ENCODE measurements around the gene ASB13.
"Not testable (repeated sequence)": the region's sequence is repeated elsewhere in the genome, so short reads cannot be mapped to it uniquely, and the experiment has no call there.

- not testable (repeated sequence) for TF ChIP-seq ZNF274 (IDR thresholded peaks at IDR 0.05; ENCODE audit: low read depth, low read length); YY1 (IDR thresholded peaks at IDR 0.05; ENCODE audit: insufficient read depth, insufficient read length)
These were observed 73.0 kb downstream of the ASB13 start for GRCh38 chr10:5593347-5593746.
